Measurements from ENCODE around the gene DPM2. TPM values are rescaled to one million over a fixed set of nuclear protein-coding genes. Genes with fewer than 3 reads are reported as not detected.
A peak's percentile ranks its signal among the peaks of the same experiment; 100 is the strongest.

DPM2 gene
- total RNA-seq, 1 experiment from 2014 or later = 51.9 TPM

GRCh38 chr9:127937056-127937387 lies 632 bp downstream of the DPM2 start:
- no peak for DNase-seq (ENCODE audit: low read depth)

GRCh38 chr9:127936347-127936852 lies 1.3 kb downstream of the DPM2 start:
- DNase-seq (ENCODE audit: low read depth) = no peak

GRCh38 chr9:127935765-127936221 lies 1.9 kb downstream of the DPM2 start:
- no peak for DNase-seq (ENCODE audit: low read depth)

GRCh38 chr9:127934986-127935385 lies 2.7 kb downstream of the DPM2 start:
- no peak for DNase-seq (ENCODE audit: low read depth)

- no peak for DNase-seq (ENCODE audit: low read depth)
Observed at GRCh38 chr9:127934248-127934647, 3.4 kb downstream of the DPM2 start.

- peak; percentile 84 for DNase-seq (ENCODE audit: low read depth)
Observed at GRCh38 chr9:127931092-127931881, 6.4 kb downstream of the DPM2 start.

GRCh38 chr9:127930231-127931091 lies 7.2 kb downstream of the DPM2 start, which contains the start of gene PIP5KL1:
TSS of gene PIP5KL1 (minus strand) at chr9:127930777. CDS start at chr9:127930752, 25 bp downstream.
- peak; percentile 95 for DNase-seq (ENCODE audit: low read depth)

GRCh38 chr9:127929625-127929979 lies 8.1 kb downstream of the DPM2 start:
- DNase-seq (ENCODE audit: low read depth) = no peak

GRCh38 chr9:127928676-127929624 lies 8.7 kb downstream of the DPM2 start:
- DNase-seq (ENCODE audit: low read depth) = no peak

GRCh38 chr9:127927988-127928675 lies 9.5 kb downstream of the DPM2 start:
- DNase-seq (ENCODE audit: low read depth) = no peak

GRCh38 chr9:127927201-127927987 lies 10.3 kb downstream of the DPM2 start:
- DNase-seq (ENCODE audit: low read depth) = no peak

GRCh38 chr9:127926906-127927200 lies 10.8 kb downstream of the DPM2 start:
- no peak for DNase-seq (ENCODE audit: low read depth)

- DNase-seq (ENCODE audit: low read depth) = no peak
Observed at GRCh38 chr9:127925959-127926905, 11.4 kb downstream of the DPM2 start.

- DNase-seq (ENCODE audit: low read depth) = no peak
Observed at GRCh38 chr9:127924736-127925444, 12.8 kb downstream of the DPM2 start.

GRCh38 chr9:127923771-127924170 lies 13.9 kb downstream of the DPM2 start:
- DNase-seq (ENCODE audit: low read depth) = peak; percentile 96

- DNase-seq (ENCODE audit: low read depth) = no peak
Observed at GRCh38 chr9:127923046-127923445, 14.6 kb downstream of the DPM2 start.

- DNase-seq (ENCODE audit: low read depth) = peak; percentile 78
Observed at GRCh38 chr9:127921557-127922120, 16.0 kb downstream of the DPM2 start.

GRCh38 chr9:127920794-127921193 lies 16.9 kb downstream of the DPM2 start:
- DNase-seq (ENCODE audit: low read depth) = no peak
